Suprapubic skin (tissue), 4 donors: ENCODE results near the gene NF1.

Experiments
- CTCF ChIP-seq, 2 donors: fragments of 200-600 bp in 1 of 2; fragments of 450-650 bp in 1 of 2; sonication (generic) in 1 of 2; IDR thresholded peaks; one replicate each; pipeline ENCODE4 v1.5.1; 2016 to 2019; ENCODE audit warnings: antibody characterized with exemption in 2 of 2, mild to moderate bottlenecking in 1 of 2, moderate library complexity in 1 of 2
- EP300 ChIP-seq: sonication (generic); formaldehyde crosslinking; IDR thresholded peaks from one replicate; pipeline ENCODE4 v1.6.1; 2017; ENCODE audit warnings: antibody characterized with exemption
- POLR2A ChIP-seq, 2 donors: fragments of 450-650 bp; IDR thresholded peaks; one replicate each; pipeline ENCODE4 v1.6.1; 2017; ENCODE audit warnings: antibody characterized with exemption in 2 of 2, mild to moderate bottlenecking in 2 of 2, moderate library complexity in 2 of 2
- POLR2AphosphoS5 ChIP-seq, 3 donors: sonication (generic); formaldehyde crosslinking; IDR thresholded peaks; one replicate each; pipeline ENCODE4 v1.6.1; 2017; ENCODE audit warnings: antibody characterized with exemption in 3 of 3

- TF ChIP-seq CTCF (IDR thresholded peaks at IDR 0.05) (no peak), POLR2A (IDR thresholded peaks at IDR 0.05) (no peak), EP300 (no peak), POLR2AphosphoS5 (IDR thresholded peaks at IDR 0.05) (no peak)
Observed at GRCh38 chr17:31381165-31381668, 286.4 kb downstream of the NF1 start.
